ENCODE results near the gene BACH2. TPM values are rescaled to one million over a fixed set of nuclear protein-coding genes. Genes with fewer than 3 reads are reported as not detected.

BACH2 gene
- total and polyA plus RNA-seq, 2 experiments from 2014 or later: under 0.01 TPM; not detected in 1

GRCh38 chr6:90187437-90188121, 109.1 kb downstream of the BACH2 start:
- WGBS, 2 experiments (ENCODE audit: low coverage in 1 of 2, low lambda C conversion rate in 2 of 2, missing lambda C conversion rate in 2 of 2): 64 to 74% methylated on average over 8 of the region's 8 CpGs

GRCh38 chr6:90186637-90187371, 109.8 kb downstream of the BACH2 start:
- H3K4me2 ChIP-seq (ENCODE audit: unreplicated experiment): no peak overlapping the region
- no peak for DNase-seq
- H3K4me1 ChIP-seq (ENCODE audit: insufficient read depth): peaks cover 9% of the 10 kb centered on the region; the same call in 1 of the 2 replicates
- no peaks in the 10 kb centered on the region for H3K36me3 ChIP-seq (ENCODE audit: low read depth)
- in situ Hi-C loops (cut with MboI): no loop called here
- WGBS, 2 experiments (ENCODE audit: low coverage in 1 of 2, low lambda C conversion rate in 2 of 2, missing lambda C conversion rate in 2 of 2): 63 to 64% methylated on average over 8 of the region's 8 CpGs
- H2AFZ ChIP-seq: no peak overlapping the region
- no peaks in the 10 kb centered on the region for H4K20me1 ChIP-seq (ENCODE audit: insufficient read depth)
- no peaks in the 10 kb centered on the region for H3K9me3 ChIP-seq (ENCODE audit: low read depth)
- no peak overlapping the region for H3K27ac ChIP-seq
- no peaks in the 10 kb centered on the region for H3K27me3 ChIP-seq (replicated peaks; ENCODE audit: insufficient read depth)
- no peak overlapping the region for H3K9ac ChIP-seq
- no peaks in the 10 kb centered on the region for H3K79me2 ChIP-seq (ENCODE audit: insufficient read depth)
- no peaks in the 10 kb centered on the region for H3F3A ChIP-seq (ENCODE audit: insufficient read depth)
- H3K9me2 ChIP-seq (ENCODE audit: insufficient read depth): no peaks in the 10 kb centered on the region
- TF ChIP-seq EZH2phosphoT487 (IDR thresholded peaks at IDR 0.05; ENCODE audit: insufficient read depth, low read depth): no peak
- no peak for TF ChIP-seq EZH2 (IDR thresholded peaks at IDR 0.05; ENCODE audit: insufficient read depth, poor library complexity, severe bottlenecking)
- no peak overlapping the region for H3K4me3 ChIP-seq

More at GRCh38 chr6:90187437-90188121, 109.1 kb downstream of the BACH2 start:
- Histone ChIP-seq H3F3A (ENCODE audit: insufficient read depth) (no peaks in the 10 kb centered on the region), H3K9ac (no peak overlapping the region), H3K79me2 (ENCODE audit: insufficient read depth) (no peaks in the 10 kb centered on the region), H3K27me3 (replicated peaks; ENCODE audit: insufficient read depth) (0 out of 2 replicates have a peak, but pooled peaks cover 7% of the 10 kb centered on the region), H4K20me1 (ENCODE audit: insufficient read depth) (no peaks in the 10 kb centered on the region), H3K9me2 (ENCODE audit: insufficient read depth) (no peaks in the 10 kb centered on the region), H3K27ac (no peak overlapping the region), H3K4me1 (ENCODE audit: insufficient read depth) (peaks cover 9% of the 10 kb centered on the region; the same call in 1 of the 2 replicates), H3K9me3 (ENCODE audit: low read depth) (no peaks in the 10 kb centered on the region), H3K4me2 (ENCODE audit: unreplicated experiment) (no peak overlapping the region), H2AFZ (no peak overlapping the region), H3K4me3 (no peak overlapping the region), H3K36me3 (ENCODE audit: low read depth) (no peaks in the 10 kb centered on the region)
- in situ Hi-C loops (cut with MboI): no loop called here
- DNase-seq: no peak
- no peak for TF ChIP-seq EZH2phosphoT487 (IDR thresholded peaks at IDR 0.05; ENCODE audit: insufficient read depth, low read depth)
- TF ChIP-seq EZH2 (IDR thresholded peaks at IDR 0.05; ENCODE audit: insufficient read depth, poor library complexity, severe bottlenecking): no peak

GRCh38 chr6:90186026-90186425, 110.6 kb downstream of the BACH2 start:
- no peaks in the 10 kb centered on the region for H3K79me2 ChIP-seq (ENCODE audit: insufficient read depth)
- no peak for DNase-seq
- H3F3A ChIP-seq (ENCODE audit: insufficient read depth): no peaks in the 10 kb centered on the region
- H3K4me1 ChIP-seq (ENCODE audit: insufficient read depth): peaks cover 9% of the 10 kb centered on the region; the same call in 1 of the 2 replicates
- H3K4me2 ChIP-seq (ENCODE audit: unreplicated experiment): no peak overlapping the region
- WGBS, 2 experiments (ENCODE audit: low coverage in 1 of 2, low lambda C conversion rate in 2 of 2, missing lambda C conversion rate in 2 of 2): 86 to 89% methylated on average over 3 of the region's 3 CpGs
- H3K9ac ChIP-seq: no peak overlapping the region
- H3K9me2 ChIP-seq (ENCODE audit: insufficient read depth): no peaks in the 10 kb centered on the region
- no peaks in the 10 kb centered on the region for H3K36me3 ChIP-seq (ENCODE audit: low read depth)
- no peaks in the 10 kb centered on the region for H3K9me3 ChIP-seq (ENCODE audit: low read depth)
- H3K27ac ChIP-seq: no peak overlapping the region
- in situ Hi-C loops (cut with MboI): no loop called here
- H3K4me3 ChIP-seq: no peak overlapping the region
- TF ChIP-seq EZH2 (IDR thresholded peaks at IDR 0.05; ENCODE audit: insufficient read depth, poor library complexity, severe bottlenecking) (no peak), EZH2phosphoT487 (IDR thresholded peaks at IDR 0.05; ENCODE audit: insufficient read depth, low read depth) (no peak)
- no peaks in the 10 kb centered on the region for H4K20me1 ChIP-seq (ENCODE audit: insufficient read depth)
- no peaks in the 10 kb centered on the region for H3K27me3 ChIP-seq (replicated peaks; ENCODE audit: insufficient read depth)
- no peak overlapping the region for H2AFZ ChIP-seq

- Histone ChIP-seq H3K27ac (no peak overlapping the region), H3K4me2 (ENCODE audit: unreplicated experiment) (no peak overlapping the region), H3K4me3 (no peak overlapping the region), H3K27me3 (replicated peaks; ENCODE audit: insufficient read depth) (no peaks in the 10 kb centered on the region), H3K9me3 (ENCODE audit: low read depth) (no peaks in the 10 kb centered on the region), H2AFZ (no peak overlapping the region), H3F3A (ENCODE audit: insufficient read depth) (no peaks in the 10 kb centered on the region), H3K79me2 (ENCODE audit: insufficient read depth) (no peaks in the 10 kb centered on the region), H3K9ac (no peak overlapping the region), H3K36me3 (ENCODE audit: low read depth) (no peaks in the 10 kb centered on the region), H3K9me2 (ENCODE audit: insufficient read depth) (no peaks in the 10 kb centered on the region), H3K4me1 (ENCODE audit: insufficient read depth) (no peaks in the 10 kb centered on the region), H4K20me1 (ENCODE audit: insufficient read depth) (no peaks in the 10 kb centered on the region)
- no peak for DNase-seq
- TF ChIP-seq EZH2phosphoT487 (IDR thresholded peaks at IDR 0.05; ENCODE audit: insufficient read depth, low read depth): no peak
- no peak for TF ChIP-seq EZH2 (IDR thresholded peaks at IDR 0.05; ENCODE audit: insufficient read depth, poor library complexity, severe bottlenecking)
- WGBS, 2 experiments (ENCODE audit: low coverage in 1 of 2, low lambda C conversion rate in 2 of 2, missing lambda C conversion rate in 2 of 2): 84 to 86% methylated on average over 8 of the region's 8 CpGs
- in situ Hi-C loops (cut with MboI): no loop called here
Measured at GRCh38 chr6:90184334-90185298, 112.0 kb downstream of the BACH2 start.

Data from GM23248 (cell line).